GM13976 (cell line): ENCODE results near the gene ZNF398.

Experiments
- DNase-seq: peaks from one replicate; pipeline ENCODE4 v3.0.0; 2012; ENCODE audit warnings: low spot score
- in situ Hi-C: fragments of 300-500 bp; cut with MboI; formaldehyde crosslinking; loops from one replicate; pipeline ENCODE4 v1.12.0; 2022; ENCODE audit warnings: low sequenced_read_pairs, mixed read lengths, inconsistent platforms; ENCODE audit not compliant: unreplicated experiment
- TF ChIP-seq, protein P1 (sequence below): IDR thresholded peaks from 2 replicates; pipeline ENCODE4 v1.5.1; 2012; ENCODE audit warnings: borderline replicate concordance, mild to moderate bottlenecking; ENCODE audit not compliant: insufficient read depth; ENCODE audit errors: extremely low read depth, missing control alignments, control extremely low read depth

ZNF398 gene

DNA sequence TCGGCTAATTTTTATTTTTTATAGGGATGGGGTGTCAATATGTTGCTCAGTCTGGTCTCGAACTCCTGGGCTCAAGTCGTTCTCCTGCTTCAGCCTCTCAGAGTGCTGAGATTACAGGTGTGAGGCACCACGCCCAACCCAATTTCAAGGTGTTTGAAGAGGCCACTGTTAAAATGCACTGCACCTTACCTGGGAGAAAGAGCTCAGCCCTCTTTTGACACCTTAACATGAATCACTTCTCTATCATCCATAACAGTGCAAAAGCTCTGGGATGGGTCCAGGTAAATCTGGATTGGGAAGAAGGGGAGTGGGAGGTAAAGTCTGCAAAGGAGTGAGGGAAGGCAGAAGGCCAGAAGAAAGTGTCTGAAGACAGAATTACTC, 47.5 kb downstream of the ZNF398 start:
- DNase-seq, result no peak
- TF ChIP-seq, protein P1, sequence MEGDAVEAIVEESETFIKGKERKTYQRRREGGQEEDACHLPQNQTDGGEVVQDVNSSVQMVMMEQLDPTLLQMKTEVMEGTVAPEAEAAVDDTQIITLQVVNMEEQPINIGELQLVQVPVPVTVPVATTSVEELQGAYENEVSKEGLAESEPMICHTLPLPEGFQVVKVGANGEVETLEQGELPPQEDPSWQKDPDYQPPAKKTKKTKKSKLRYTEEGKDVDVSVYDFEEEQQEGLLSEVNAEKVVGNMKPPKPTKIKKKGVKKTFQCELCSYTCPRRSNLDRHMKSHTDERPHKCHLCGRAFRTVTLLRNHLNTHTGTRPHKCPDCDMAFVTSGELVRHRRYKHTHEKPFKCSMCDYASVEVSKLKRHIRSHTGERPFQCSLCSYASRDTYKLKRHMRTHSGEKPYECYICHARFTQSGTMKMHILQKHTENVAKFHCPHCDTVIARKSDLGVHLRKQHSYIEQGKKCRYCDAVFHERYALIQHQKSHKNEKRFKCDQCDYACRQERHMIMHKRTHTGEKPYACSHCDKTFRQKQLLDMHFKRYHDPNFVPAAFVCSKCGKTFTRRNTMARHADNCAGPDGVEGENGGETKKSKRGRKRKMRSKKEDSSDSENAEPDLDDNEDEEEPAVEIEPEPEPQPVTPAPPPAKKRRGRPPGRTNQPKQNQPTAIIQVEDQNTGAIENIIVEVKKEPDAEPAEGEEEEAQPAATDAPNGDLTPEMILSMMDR, result no peak
- in situ Hi-C loops, result no loop called here

DNA sequence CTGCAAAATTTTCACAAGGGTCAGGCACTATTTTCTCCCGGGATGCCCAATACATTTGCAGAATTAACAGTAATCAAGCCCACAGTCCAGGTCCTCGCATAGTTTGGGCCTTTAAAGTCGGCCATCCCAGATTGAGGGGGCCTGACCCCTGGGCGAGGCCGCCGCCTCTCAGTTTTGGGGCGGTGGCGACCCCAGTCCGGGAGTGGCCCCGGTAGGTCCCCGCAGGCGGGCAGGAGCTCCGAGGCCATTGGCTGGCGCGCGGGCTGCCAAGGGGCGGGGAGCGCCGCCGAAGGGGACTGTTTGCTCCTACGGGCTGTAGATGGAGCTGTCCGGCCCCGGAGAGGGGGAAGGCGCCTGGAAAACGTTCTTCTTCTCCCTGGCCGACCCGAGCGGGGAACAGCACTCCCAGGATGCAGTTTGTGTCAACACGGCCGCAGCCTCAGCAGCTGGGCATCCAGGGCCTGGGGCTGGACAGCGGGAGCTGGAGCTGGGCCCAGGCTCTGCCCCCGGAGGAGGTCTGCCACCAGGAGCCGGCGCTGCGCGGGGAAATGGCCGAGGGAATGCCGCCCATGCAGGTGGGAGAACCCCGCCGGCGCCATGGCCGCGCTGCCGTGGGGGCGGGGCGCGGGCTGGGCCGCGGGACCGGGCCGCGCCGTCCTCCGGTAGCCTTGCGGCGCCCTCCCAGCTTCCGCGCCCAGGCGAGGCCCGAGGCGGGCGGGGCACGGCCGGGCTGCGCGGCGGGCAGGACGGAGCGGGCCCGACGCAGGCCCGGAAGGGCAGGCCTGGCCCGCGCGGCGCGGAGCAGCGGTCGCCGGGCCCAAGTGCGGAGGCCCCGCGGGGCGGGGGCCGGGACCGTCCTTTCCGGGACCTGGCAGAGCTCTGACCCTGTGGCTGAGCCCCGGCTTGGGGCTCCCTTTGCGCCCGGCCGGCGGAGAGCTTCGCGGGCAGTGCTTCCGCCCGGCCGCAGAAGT, 48.2 kb downstream of the ZNF398 start, which contains the start of gene ZNF282:
ZNF282 (plus strand) TSS at position 367 of the 971 bp plus-strand sequence; CDS start at position 411, 44 bp downstream.
- in situ Hi-C loops, result no loop called here
- DNase-seq, result peak; percentile 96
- TF ChIP-seq, protein P1, result peak; percentile 57

DNA sequence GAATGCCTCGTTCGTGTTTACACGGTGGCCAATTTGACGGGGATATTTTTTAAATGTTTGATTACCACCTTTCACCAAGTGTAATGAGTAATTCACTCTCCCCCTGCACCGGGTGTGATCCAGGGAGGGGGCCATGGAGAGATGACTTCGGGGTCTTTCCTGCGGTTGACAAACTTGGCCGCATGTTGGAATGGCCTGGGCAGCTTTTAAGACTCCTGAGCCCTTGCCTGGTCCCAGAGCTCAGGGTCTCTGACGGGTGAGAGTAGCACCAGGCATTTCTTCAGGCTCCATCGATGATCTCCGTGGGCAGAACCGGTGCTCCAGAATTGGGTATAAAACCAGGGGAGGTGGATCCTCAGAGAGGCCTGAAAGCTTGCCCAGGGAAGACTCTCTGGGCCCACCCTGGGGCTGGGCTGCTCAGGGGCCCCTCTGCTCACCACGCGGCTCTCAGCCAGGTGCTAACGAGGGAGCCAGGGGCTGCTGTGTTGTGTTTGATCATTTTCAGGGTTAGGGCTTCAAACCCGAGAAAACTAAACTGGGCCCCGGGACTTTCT, 49.0 kb downstream of the ZNF398 start:
- TF ChIP-seq, protein P1, result no peak
- DNase-seq, result peak; percentile 47
- in situ Hi-C loops, result no loop called here

DNA sequence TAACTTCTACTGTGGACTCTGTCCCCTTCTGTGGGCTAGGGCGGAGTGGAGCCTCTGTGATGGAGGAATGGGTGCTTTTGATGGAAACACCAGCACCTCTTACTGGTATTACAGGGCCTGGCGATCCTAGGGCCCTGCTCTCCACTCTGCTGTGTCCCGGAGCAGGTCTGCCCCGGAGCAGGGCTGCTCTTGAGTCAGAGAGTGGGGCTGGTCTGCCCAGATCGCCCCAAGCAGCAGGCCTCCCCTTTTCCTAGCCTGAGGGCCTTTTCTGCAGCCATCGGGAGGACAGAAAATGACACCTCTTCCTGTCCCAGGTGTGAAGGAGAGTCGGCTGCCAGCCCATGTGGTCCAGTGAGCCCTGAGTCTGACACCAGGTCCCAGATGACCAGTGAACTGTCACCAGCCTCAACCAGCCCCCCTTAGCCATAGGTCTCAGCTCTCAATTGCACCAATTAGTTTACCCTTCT, 49.5 kb downstream of the ZNF398 start:
- in situ Hi-C loops, result no loop called here
- TF ChIP-seq, protein P1, result no peak
- peak; percentile 52 for DNase-seq

DNA sequence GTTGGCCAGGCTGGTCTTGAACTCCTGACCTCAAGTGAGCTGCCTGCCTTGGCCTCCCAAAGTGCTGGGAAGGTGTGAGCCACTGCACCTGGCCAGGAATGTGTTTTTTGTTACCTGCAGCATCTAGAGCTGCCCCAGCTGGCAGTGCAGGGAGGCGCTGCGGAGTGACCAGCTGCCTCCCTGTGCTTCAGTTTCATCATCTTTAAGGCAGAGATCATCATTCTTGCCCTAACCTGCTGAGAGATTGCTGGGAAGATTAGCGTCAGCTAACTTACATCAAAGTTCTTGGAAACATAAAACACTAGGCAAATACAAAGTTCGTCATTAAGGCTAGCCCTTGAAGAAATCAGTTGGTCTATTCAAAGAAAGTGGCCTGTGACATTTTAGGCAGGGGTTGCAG, 50.4 kb downstream of the ZNF398 start:
- no peak for DNase-seq
- TF ChIP-seq, protein P1, result no peak
- in situ Hi-C loops, result no loop called here

DNA sequence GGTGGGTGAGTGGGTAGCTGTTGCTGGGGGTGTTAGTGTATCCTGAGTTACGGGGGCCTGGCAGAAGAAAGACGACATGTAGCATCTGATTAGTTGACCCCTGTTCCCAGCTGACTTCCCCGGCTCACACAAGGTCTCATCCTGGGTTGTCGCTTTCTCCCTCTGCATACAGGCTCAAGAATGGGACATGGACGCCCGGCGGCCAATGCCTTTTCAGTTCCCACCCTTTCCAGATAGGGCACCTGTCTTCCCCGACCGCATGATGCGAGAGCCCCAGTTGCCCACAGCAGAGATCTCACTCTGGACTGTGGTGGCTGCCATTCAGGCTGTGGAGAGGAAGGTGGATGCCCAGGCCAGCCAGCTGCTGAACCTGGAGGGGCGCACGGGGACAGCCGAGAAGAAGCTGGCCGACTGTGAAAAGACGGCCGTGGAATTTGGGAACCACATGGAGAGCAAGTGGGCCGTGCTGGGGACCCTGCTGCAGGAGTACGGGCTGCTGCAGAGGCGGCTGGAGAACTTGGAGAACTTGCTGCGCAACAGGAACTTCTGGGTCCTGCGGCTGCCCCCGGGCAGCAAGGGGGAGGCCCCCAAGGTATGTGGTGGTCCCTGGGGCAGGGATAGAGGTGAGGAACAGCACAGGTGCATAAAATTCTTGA, 51.0 kb downstream of the ZNF398 start:
- no peak for DNase-seq
- TF ChIP-seq, protein P1, result no peak
- in situ Hi-C loops, result no loop called here
